Neural progenitor cell (in vitro differentiated cells): ENCODE data around the gene C1orf74. TPM values are rescaled to one million over a fixed set of nuclear protein-coding genes. Genes with fewer than 3 reads are reported as not detected.

Source experiments
- DNase-seq: peaks from one replicate; pipeline ENCODE4 v3.0.0-alpha.2; 2016; ENCODE audit warnings: low spot score
- H2AFZ ChIP-seq: fragments of 200-600 bp; sonication (generic); replicated peaks from 2 replicates; pipeline ENCODE4 v1.6.1; 2016; ENCODE audit warnings: antibody characterized with exemption
- H3F3A ChIP-seq: fragments of 200-600 bp; sonication (generic); 2 replicates; pipeline ENCODE4 v1.6.1; 2016; ENCODE audit warnings: antibody characterized with exemption, low read depth
- H3K27ac ChIP-seq: fragments of 200-600 bp; sonication (generic); 2 replicates; pipeline ENCODE4 v1.5.1; 2016; ENCODE audit warnings: mild to moderate bottlenecking
- H3K27me3 ChIP-seq: fragments of 200-600 bp; sonication (generic); 2 replicates; pipeline ENCODE4 v1.6.1; 2016; ENCODE audit warnings: mild to moderate bottlenecking, moderate library complexity
- H3K36me3 ChIP-seq: fragments of 200-600 bp; sonication (generic); 2 replicates; pipeline ENCODE4 v1.5.1; 2016
- H3K4me1 ChIP-seq: fragments of 200-600 bp; sonication (generic); 2 replicates; pipeline ENCODE4 v1.6.1; 2016; ENCODE audit warnings: mixed run types
- H3K4me2 ChIP-seq: fragments of 200-600 bp; sonication (generic); 2 replicates; pipeline ENCODE4 v1.6.1; 2016
- H3K4me3 ChIP-seq: fragments of 200-600 bp; sonication (generic); 2 replicates; pipeline ENCODE4 v1.5.1; 2016
- H3K79me2 ChIP-seq: fragments of 200-600 bp; sonication (generic); 2 replicates; pipeline ENCODE4 v1.6.1; 2016; ENCODE audit warnings: low read depth
- H3K9ac ChIP-seq: fragments of 200-600 bp; sonication (generic); 2 replicates; pipeline ENCODE4 v1.6.1; 2016
- H3K9me3 ChIP-seq: fragments of 200-600 bp; sonication (generic); 2 replicates; pipeline ENCODE4 v1.5.1; 2016; ENCODE audit warnings: low read depth
- H4K20me1 ChIP-seq: fragments of 200-600 bp; sonication (generic); 2 replicates; pipeline ENCODE4 v1.6.1; 2016; ENCODE audit warnings: low read depth
- H3K27ac Mint-ChIP-seq: 3 replicates; pipeline ENCODE4 v1.8.0; 2021; ENCODE audit warnings: mixed read lengths
- H3K27me3 Mint-ChIP-seq: 2 replicates; pipeline ENCODE4 v1.8.0; 2022; ENCODE audit warnings: low read depth, mild to moderate bottlenecking, inconsistent platforms, moderate library complexity, mixed read lengths; ENCODE audit not compliant: insufficient read depth
- H3K36me3 Mint-ChIP-seq: 3 replicates; pipeline ENCODE4 v1.8.0; 2021; ENCODE audit warnings: mixed read lengths
- H3K4me1 Mint-ChIP-seq: 3 replicates; pipeline ENCODE4 v1.8.0; 2021; ENCODE audit warnings: mixed read lengths
- H3K4me3 Mint-ChIP-seq: 3 replicates; pipeline ENCODE4 v1.8.0; 2021; ENCODE audit warnings: mild to moderate bottlenecking, moderate library complexity, mixed read lengths
- H3K9me3 Mint-ChIP-seq: 3 replicates; pipeline ENCODE4 v1.8.0; 2020; ENCODE audit warnings: mixed read lengths
- EZH2 ChIP-seq: fragments of 200-600 bp; sonication (generic); IDR thresholded peaks from 2 replicates; pipeline ENCODE4 v1.6.1; 2017; ENCODE audit warnings: antibody characterized with exemption, mild to moderate bottlenecking, moderate library complexity
- EZH2phosphoT487 ChIP-seq: fragments of 200-600 bp; sonication (generic); IDR thresholded peaks from 2 replicates; pipeline ENCODE4 v1.6.1; 2017; ENCODE audit warnings: antibody characterized with exemption
- total RNA-seq: library from RNA; depleted of rRNA; stranded (reverse); fragments of >200 nt; gene quantifications from 2 replicates; pipeline ENCODE4 v1.2.3, GENCODE V29; 2015; ENCODE audit warnings: low replicate concordance
- TF ChIP-seq, protein P1 (sequence below): fragments of 200-600 bp; sonication (generic); IDR thresholded peaks from 2 replicates; pipeline ENCODE4 v1.5.1; 2017; ENCODE audit warnings: antibody characterized with exemption, mild to moderate bottlenecking

Gene C1orf74
- total RNA-seq, 1 donor from 2014 or later, result 7.7 TPM

- no peaks in the 10 kb centered on the region for H4K20me1 ChIP-seq
- H3K27ac ChIP-seq, result no peak overlapping the region
- H3F3A ChIP-seq, result peaks cover 11% of the 10 kb centered on the region
- peaks cover 4% of the 10 kb centered on the region for H3K27me3 ChIP-seq
- Mint-ChIP-seq H3K27me3 (no peaks in the 10 kb centered on the region), H3K4me1 (no peaks in the 10 kb centered on the region), H3K9me3 (no peaks in the 10 kb centered on the region), H3K4me3 (no peak overlapping the region), H3K36me3 (no peaks in the 10 kb centered on the region), H3K27ac (no peak overlapping the region)
- H3K9me3 ChIP-seq, result no peaks in the 10 kb centered on the region
- DNase-seq, result no peak
- H2AFZ ChIP-seq, result no peak overlapping the region
- H3K4me2 ChIP-seq, result no peak overlapping the region
- H3K79me2 ChIP-seq, result no peaks in the 10 kb centered on the region
- H3K9ac ChIP-seq, result no peak overlapping the region
- TF ChIP-seq EZH2 (no peak), EZH2phosphoT487 (no peak)
- TF ChIP-seq, protein P1, sequence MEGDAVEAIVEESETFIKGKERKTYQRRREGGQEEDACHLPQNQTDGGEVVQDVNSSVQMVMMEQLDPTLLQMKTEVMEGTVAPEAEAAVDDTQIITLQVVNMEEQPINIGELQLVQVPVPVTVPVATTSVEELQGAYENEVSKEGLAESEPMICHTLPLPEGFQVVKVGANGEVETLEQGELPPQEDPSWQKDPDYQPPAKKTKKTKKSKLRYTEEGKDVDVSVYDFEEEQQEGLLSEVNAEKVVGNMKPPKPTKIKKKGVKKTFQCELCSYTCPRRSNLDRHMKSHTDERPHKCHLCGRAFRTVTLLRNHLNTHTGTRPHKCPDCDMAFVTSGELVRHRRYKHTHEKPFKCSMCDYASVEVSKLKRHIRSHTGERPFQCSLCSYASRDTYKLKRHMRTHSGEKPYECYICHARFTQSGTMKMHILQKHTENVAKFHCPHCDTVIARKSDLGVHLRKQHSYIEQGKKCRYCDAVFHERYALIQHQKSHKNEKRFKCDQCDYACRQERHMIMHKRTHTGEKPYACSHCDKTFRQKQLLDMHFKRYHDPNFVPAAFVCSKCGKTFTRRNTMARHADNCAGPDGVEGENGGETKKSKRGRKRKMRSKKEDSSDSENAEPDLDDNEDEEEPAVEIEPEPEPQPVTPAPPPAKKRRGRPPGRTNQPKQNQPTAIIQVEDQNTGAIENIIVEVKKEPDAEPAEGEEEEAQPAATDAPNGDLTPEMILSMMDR, result no peak
- no peak overlapping the region for H3K4me3 ChIP-seq
- no peaks in the 10 kb centered on the region for H3K4me1 ChIP-seq
- H3K36me3 ChIP-seq, result no peaks in the 10 kb centered on the region
These were observed 14.4 kb downstream of the C1orf74 start for GRCh38 chr1:209769971-209770370.

GRCh38 chr1:209769171-209769904, 15.0 kb downstream of the C1orf74 start:
- peaks cover 11% of the 10 kb centered on the region for H3F3A ChIP-seq
- H3K36me3 Mint-ChIP-seq, result no peaks in the 10 kb centered on the region
- no peaks in the 10 kb centered on the region for H3K9me3 Mint-ChIP-seq
- H3K4me1 ChIP-seq, result no peaks in the 10 kb centered on the region
- no peaks in the 10 kb centered on the region for H3K9me3 ChIP-seq
- no peak overlapping the region for H3K4me3 ChIP-seq
- no peaks in the 10 kb centered on the region for H3K4me1 Mint-ChIP-seq
- H3K27ac ChIP-seq, result no peak overlapping the region
- no peak for DNase-seq
- no peak overlapping the region for H3K9ac ChIP-seq
- no peaks in the 10 kb centered on the region for H3K79me2 ChIP-seq
- no peaks in the 10 kb centered on the region for H3K27me3 Mint-ChIP-seq
- TF ChIP-seq EZH2phosphoT487, result no peak
- TF ChIP-seq, protein P1, result no peak
- no peak for TF ChIP-seq EZH2
- H3K27ac Mint-ChIP-seq, result no peak overlapping the region
- no peak overlapping the region for H2AFZ ChIP-seq
- no peak overlapping the region for H3K4me3 Mint-ChIP-seq
- H4K20me1 ChIP-seq, result no peaks in the 10 kb centered on the region
- no peak overlapping the region for H3K4me2 ChIP-seq
- H3K36me3 ChIP-seq, result no peaks in the 10 kb centered on the region
- H3K27me3 ChIP-seq, result no peaks in the 10 kb centered on the region

DNA sequence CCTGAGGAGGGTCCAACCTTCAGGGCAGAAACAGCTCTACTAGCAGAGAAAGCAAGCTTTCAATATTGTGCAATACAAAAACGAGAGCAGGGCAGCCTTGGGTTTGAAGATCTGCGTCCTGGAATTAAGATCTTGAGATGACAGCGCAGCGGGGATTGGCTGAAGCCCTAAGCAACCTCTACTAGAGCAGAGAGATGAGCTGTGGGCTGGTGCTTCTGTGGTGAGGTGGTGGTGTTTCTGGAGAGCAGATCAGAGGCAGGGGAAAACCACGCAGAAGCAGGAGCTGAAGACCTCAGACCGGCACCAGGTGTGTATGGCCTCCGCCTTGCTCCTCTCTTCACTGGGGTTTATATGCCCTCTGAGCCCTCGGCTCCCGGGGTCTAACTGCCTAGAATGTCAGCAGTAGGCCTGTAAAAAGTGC, 16.0 kb downstream of the C1orf74 start:
- no peaks in the 10 kb centered on the region for H3K36me3 ChIP-seq
- no peak overlapping the region for H3K27ac Mint-ChIP-seq
- no peaks in the 10 kb centered on the region for H3K36me3 Mint-ChIP-seq
- peaks cover 11% of the 10 kb centered on the region for H3F3A ChIP-seq
- H3K4me2 ChIP-seq, result no peak overlapping the region
- H2AFZ ChIP-seq, result no peak overlapping the region
- TF ChIP-seq, protein P1, result no peak
- TF ChIP-seq EZH2, result no peak
- no peak for TF ChIP-seq EZH2phosphoT487
- H3K4me1 Mint-ChIP-seq, result no peaks in the 10 kb centered on the region
- no peaks in the 10 kb centered on the region for H3K79me2 ChIP-seq
- H4K20me1 ChIP-seq, result no peaks in the 10 kb centered on the region
- no peak overlapping the region for H3K9ac ChIP-seq
- no peak overlapping the region for H3K27ac ChIP-seq
- no peaks in the 10 kb centered on the region for H3K9me3 ChIP-seq
- no peak overlapping the region for H3K4me3 Mint-ChIP-seq
- no peaks in the 10 kb centered on the region for H3K27me3 ChIP-seq
- H3K27me3 Mint-ChIP-seq, result no peaks in the 10 kb centered on the region
- no peak overlapping the region for H3K4me3 ChIP-seq
- no peak for DNase-seq
- H3K4me1 ChIP-seq, result no peaks in the 10 kb centered on the region
- H3K9me3 Mint-ChIP-seq, result no peaks in the 10 kb centered on the region
